Lung (tissue), 12 donors: ENCODE data around the gene ACBD7. TPM values are rescaled to one million over a fixed set of nuclear protein-coding genes. Genes with fewer than 3 reads are reported as not detected.
A peak's percentile ranks its signal among the peaks of the same experiment; 100 is the strongest.

Experiments used
- ATAC-seq: fragments of 200-7000 bp; cut with Tn5 transposase; one replicate; pipeline ENCODE4 v1.9.1; 2020; ENCODE audit warnings: moderate number of reproducible peaks; ENCODE audit not compliant: insufficient read depth, low FRiP score
- DNase-seq, 3 donors: peaks; one replicate each; pipeline ENCODE4 v3.0.0-alpha.2; 2013 to 2017
- H3K27ac ChIP-seq, 2 donors: one replicate each; pipeline ENCODE4 v1.5.1; 2013; ENCODE audit warnings: mild to moderate bottlenecking in 2 of 2, moderate library complexity in 2 of 2, control low read depth in 1 of 2, inconsistent platforms in 1 of 2, low read depth in 1 of 2, low read length in 1 of 2
- H3K27me3 ChIP-seq, 3 donors: one replicate each; pipeline ENCODE4 v1.5.1; 2013; ENCODE audit warnings: low read length in 2 of 3; ENCODE audit not compliant: control insufficient read depth in 3 of 3, insufficient read depth in 3 of 3
- H3K36me3 ChIP-seq, 4 donors: one replicate each; pipeline ENCODE4 v1.5.1; 2013; ENCODE audit warnings: low read length in 4 of 4, mild to moderate bottlenecking in 1 of 4, moderate library complexity in 1 of 4; ENCODE audit not compliant: control insufficient read depth in 4 of 4, insufficient read depth in 4 of 4
- H3K4me1 ChIP-seq, 5 donors: one replicate each; pipeline ENCODE4 v1.5.1; 2013; ENCODE audit warnings: low read length in 5 of 5, mild to moderate bottlenecking in 2 of 5, moderate library complexity in 1 of 5; ENCODE audit not compliant: control insufficient read depth in 5 of 5, insufficient read depth in 5 of 5
- H3K4me3 ChIP-seq: one replicate; pipeline ENCODE4 v1.5.1; 2013; ENCODE audit warnings: mild to moderate bottlenecking, control low read depth, moderate library complexity
- H3K9ac ChIP-seq, 2 donors: one replicate each; pipeline ENCODE4 v1.5.1; 2013; ENCODE audit warnings: low read length in 2 of 2, control low read depth in 1 of 2; ENCODE audit not compliant: insufficient read depth in 1 of 2
- H3K9me3 ChIP-seq, 4 donors: one replicate each; pipeline ENCODE4 v1.5.1; 2013; ENCODE audit warnings: low read length in 3 of 4, mild to moderate bottlenecking in 1 of 4, moderate library complexity in 1 of 4; ENCODE audit not compliant: control insufficient read depth in 4 of 4, insufficient read depth in 3 of 4
- CTCF ChIP-seq: IDR thresholded peaks from 2 replicates; pipeline ENCODE4 v1.5.1; 2012; ENCODE audit warnings: mild to moderate bottlenecking; ENCODE audit errors: control extremely low read depth, extremely low read depth
- WGBS, 2 donors: extraction: QIAGEN DNeasy Blood & Tissue Kit; methylation state at CpG; one replicate each; pipeline ENCODE4 v1.1.7; 2013; 5-methylcytosine and 5-hydroxymethylcytosine counted together
- polyA plus RNA-seq, 2 donors: library from polyadenylated mRNA; stranded (reverse); fragments of 200-250 nt; gene quantifications; one replicate each; pipeline ENCODE4 v1.2.1, GENCODE V29; 2013
- total RNA-seq, 2 donors: library from RNA; depleted of rRNA in 1 of 2; stranded (reverse); fragments of >200 nt in 1 of 2; gene quantifications; one replicate each; pipeline ENCODE4 v1.2.1, GENCODE V29; 2014 to 2021
- donor health status: control.
- donor health status: control.
- donor health status: Bipolar disorder and iron deficiency.
- donor health status: healthy.
- donor health status: DM: yes; HTN: yes; CAD: no.

ACBD7 gene
- total and polyA plus RNA-seq, 4 donors = 0.19 to 4.0 (median 1.1) TPM

GRCh38 chr10:15083674-15084501 lies 4.7 kb downstream of the ACBD7 start:
- Histone ChIP-seq H3K9ac (peak overlapping the region; percentile 63 to 93), H3K4me3 (no peak overlapping the region), H3K4me1 (peaks cover 0 to 18% (median 4%) of the 10 kb centered on the region in 5 donors), H3K27me3 (no peaks in the 10 kb centered on the region), H3K9me3 (no peaks in the 10 kb centered on the region), H3K27ac (peak overlapping the region; percentile 38 to 69), H3K36me3 (no peaks in the 10 kb centered on the region)
- ATAC-seq (no peak), DNase-seq (peak in 1 of 3 donors; percentile 16)
- TF ChIP-seq CTCF = no peak
- 78 to 82% methylated on average over 18 of the region's 18 CpGs for WGBS, 2 donors

- H3K27ac ChIP-seq = no peak overlapping the region
- DNase-seq = no peak
- no peak for TF ChIP-seq CTCF
- H3K4me1 ChIP-seq = no peaks in the 10 kb centered on the region
- no peaks in the 10 kb centered on the region for H3K36me3 ChIP-seq
- no peak overlapping the region for H3K9ac ChIP-seq
- H3K9me3 ChIP-seq = peaks cover 0 to 2% (median 0%) of the 10 kb centered on the region in 4 donors
- no peaks in the 10 kb centered on the region for H3K27me3 ChIP-seq
- no peak overlapping the region for H3K4me3 ChIP-seq
- WGBS, 2 donors = 88 to 93% methylated on average over 3 of the region's 3 CpGs
- no peak for ATAC-seq
Measured at GRCh38 chr10:15075421-15075820, 13.2 kb downstream of the ACBD7 start.

GRCh38 chr10:15072358-15072757 lies 16.2 kb downstream of the ACBD7 start:
- no peak overlapping the region for H3K4me3 ChIP-seq
- H3K36me3 ChIP-seq = no peaks in the 10 kb centered on the region
- H3K9me3 ChIP-seq = peaks cover 0 to 2% (median 0%) of the 10 kb centered on the region in 4 donors
- H3K9ac ChIP-seq = no peak overlapping the region
- DNase-seq (no peak), ATAC-seq (no peak)
- TF ChIP-seq CTCF = no peak
- H3K27me3 ChIP-seq = no peaks in the 10 kb centered on the region
- H3K4me1 ChIP-seq = no peaks in the 10 kb centered on the region
- 94 to 99% methylated on average over 5 of the region's 5 CpGs for WGBS, 2 donors
- H3K27ac ChIP-seq = no peak overlapping the region
